Esophagus squamous epithelium (tissue), 5 donors: ENCODE measurements around the gene RTN4R. TPM values are rescaled to one million over a fixed set of nuclear protein-coding genes. Genes with fewer than 3 reads are reported as not detected.

Experiments used
- DNase-seq: peaks from one replicate; lab custom pipeline; 2025; lab: John Stamatoyannopoulos, UW
- H3K27ac ChIP-seq, 4 donors: fragments of 200-600 bp; sonication (generic); one replicate each; pipeline ENCODE4 v1.5.1; 2016 to 2019; ENCODE audit warnings: mild to moderate bottlenecking in 1 of 4
- H3K27me3 ChIP-seq, 4 donors: fragments of 200-600 bp; sonication (generic); 1 replicate in 3 of 4; 2 replicates in 1 of 4; pipeline versions ENCODE4 v1.5.1 to v1.6.0; 2017 to 2021; ENCODE audit warnings: antibody characterized with exemption in 1 of 4
- H3K36me3 ChIP-seq, 3 donors: fragments of 200-600 bp; sonication (generic); one replicate each; pipeline ENCODE4 v1.5.1; 2016 to 2019
- H3K4me1 ChIP-seq, 3 donors: fragments of 200-600 bp; sonication (generic); one replicate each; pipeline ENCODE4 v1.5.1; 2017 to 2019
- H3K4me3 ChIP-seq, 4 donors: fragments of 200-600 bp; sonication (generic); 1 replicate in 3 of 4; 2 replicates in 1 of 4; pipeline ENCODE4 v1.5.1; 2016 to 2019; ENCODE audit warnings: mild to moderate bottlenecking in 2 of 4, moderate library complexity in 1 of 4
- H3K9me3 ChIP-seq, 3 donors: fragments of 200-600 bp; sonication (generic); one replicate each; pipeline ENCODE4 v1.5.1; 2016 to 2019
- CTCF ChIP-seq, 6 experiments: fragments of 450-650 bp in 4 of 6; fragments of 200-600 bp in 2 of 6; sonication (generic) in 2 of 6; IDR thresholded peaks; one replicate each; pipeline ENCODE4 v1.5.1; 2016 to 2019; ENCODE audit warnings: antibody characterized with exemption in 6 of 6, mild to moderate bottlenecking in 4 of 6, moderate library complexity in 4 of 6
- POLR2A ChIP-seq, 4 donors: fragments of 450-650 bp; IDR thresholded peaks; one replicate each; pipeline ENCODE4 v1.6.1; 2017; ENCODE audit warnings: antibody characterized with exemption in 4 of 4, mild to moderate bottlenecking in 4 of 4, moderate library complexity in 3 of 4
- WGBS, 2 donors: methylation state at CpG; one replicate each; pipeline ENCODE4 v1.1.5; 2018; 5-methylcytosine and 5-hydroxymethylcytosine counted together
- intact Hi-C: fragments of 100-400 bp; cut with DNase I; formaldehyde crosslinking; loops from one replicate; pipeline ENCODE4 v1.15.0; 2022
- small RNA-seq, 4 donors: library from RNA; depleted of rRNA; stranded (forward); fragments of <200 nt; gene quantifications; one replicate each; pipeline ENCODE3, GENCODE V24; 2016
- total RNA-seq, 4 donors: library from RNA; depleted of rRNA; stranded (reverse); fragments of >200 nt; gene quantifications; one replicate each; pipeline ENCODE4 v1.1.0, GENCODE V29; 2016
- donor health status: DM: yes; HTN: yes; CAD: no.

Gene RTN4R
- total RNA-seq, 4 donors from 2014 or later: 0.97 to 3.9 (median 2.5) TPM

DNA sequence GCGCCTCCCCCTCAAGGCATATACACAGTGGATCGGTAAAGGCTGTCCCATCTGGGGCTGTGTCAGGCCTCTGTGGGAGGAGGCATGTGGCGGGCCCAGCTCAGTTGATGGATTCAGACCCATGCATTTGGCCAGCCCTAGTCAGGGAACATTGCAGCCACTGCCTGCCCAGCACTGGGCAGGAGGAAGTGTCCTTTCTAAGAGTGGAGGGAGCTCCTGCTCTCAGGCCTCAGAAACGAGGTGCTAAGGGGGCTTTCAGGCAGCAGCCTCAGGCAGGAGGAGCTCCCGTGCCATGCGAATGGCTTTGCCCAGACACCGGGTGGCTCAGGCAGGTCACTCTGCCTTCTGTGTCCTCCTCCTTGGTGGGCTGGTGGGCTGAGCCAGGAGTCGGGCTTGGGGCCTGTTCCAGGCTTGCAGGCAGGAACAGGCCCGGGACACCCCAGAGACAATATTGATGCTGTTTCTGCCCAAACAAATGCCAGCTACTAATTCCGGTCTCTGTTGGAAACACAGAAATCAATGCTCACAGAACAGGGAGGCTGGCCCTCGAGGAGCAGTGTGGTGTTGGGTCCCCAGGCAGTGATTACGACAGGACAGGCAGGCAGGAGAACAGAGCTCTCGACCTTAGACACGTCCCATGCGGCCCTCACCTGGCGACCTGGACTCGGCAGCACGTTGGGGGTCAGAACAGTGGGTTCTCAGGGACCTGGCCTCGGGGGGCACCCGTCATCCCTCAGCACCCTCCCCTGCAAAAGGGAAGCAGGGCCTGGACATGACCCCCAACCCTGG lies 75.0 kb downstream of the RTN4R start:
- Histone ChIP-seq H3K27ac (no peak overlapping the region), H3K4me3 (no peak overlapping the region), H3K36me3 (no peaks in the 10 kb centered on the region), H3K9me3 (no peaks in the 10 kb centered on the region), H3K4me1 (no peaks in the 10 kb centered on the region), H3K27me3 (no peaks in the 10 kb centered on the region)
- no peak for DNase-seq
- no peak for TF ChIP-seq POLR2A (IDR thresholded peaks at IDR 0.05)
- no peak for TF ChIP-seq CTCF (IDR thresholded peaks at IDR 0.05)
- WGBS, 2 donors: 20 to 38% methylated on average over 4 of the region's 20 CpGs
- intact Hi-C loops: no loop called here

GRCh38 chr22:20192293-20192971 lies 75.7 kb downstream of the RTN4R start:
- no peak for DNase-seq
- TF ChIP-seq POLR2A (IDR thresholded peaks at IDR 0.05) (no peak), CTCF (IDR thresholded peaks at IDR 0.05) (no peak)
- Histone ChIP-seq H3K9me3 (no peaks in the 10 kb centered on the region), H3K27ac (no peak overlapping the region), H3K36me3 (no peaks in the 10 kb centered on the region), H3K4me3 (no peak overlapping the region), H3K27me3 (no peaks in the 10 kb centered on the region), H3K4me1 (no peaks in the 10 kb centered on the region)
- 88 to 91% methylated on average over 3 to 4 of the region's 10 CpGs for WGBS, 2 donors
- intact Hi-C loops: no loop called here

DNA sequence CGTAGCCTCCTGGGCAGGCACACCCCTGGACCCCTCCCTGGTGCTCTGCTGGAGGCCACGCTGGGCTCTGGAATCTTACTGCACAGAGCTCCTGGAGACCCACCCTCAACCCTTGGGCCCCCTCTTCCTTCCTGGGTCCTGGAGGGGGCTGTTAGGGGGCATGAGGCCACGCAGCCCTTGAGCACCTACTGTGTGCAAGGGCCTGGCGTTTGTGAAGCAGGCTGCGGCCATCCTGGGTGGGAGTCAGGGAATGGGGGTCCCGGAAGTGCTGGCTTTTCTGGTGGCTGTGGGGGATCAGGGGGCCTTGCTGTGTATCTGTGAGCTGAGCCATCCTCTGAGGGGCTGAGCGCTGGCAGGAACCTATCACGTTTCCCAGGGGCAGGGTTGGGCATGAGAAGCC lies 76.3 kb downstream of the RTN4R start:
- 28 to 81% methylated on average over 2 to 3 of the region's 8 CpGs for WGBS, 2 donors
- intact Hi-C loops: no loop called here
- H3K27me3 ChIP-seq: no peaks in the 10 kb centered on the region
- no peaks in the 10 kb centered on the region for H3K4me1 ChIP-seq
- no peaks in the 10 kb centered on the region for H3K9me3 ChIP-seq
- TF ChIP-seq POLR2A (IDR thresholded peaks at IDR 0.05): no peak
- TF ChIP-seq CTCF (IDR thresholded peaks at IDR 0.05): no peak
- H3K36me3 ChIP-seq: no peaks in the 10 kb centered on the region
- no peak for DNase-seq
- H3K4me3 ChIP-seq: no peak overlapping the region
- no peak overlapping the region for H3K27ac ChIP-seq

Small RNA genes within 50 kb of the gene (small RNA-seq; reads per million reads assigned to genes)
- 0 to 0.45 (median 0.10) reads per million in 4 donors for gene MIR1286

Other genes with a start within 250 kb of the RTN4R start
- 10 to 100 TPM; 14.0 to 28.2 (median 17.6) TPM for gene TANGO2, start 247.2 kb downstream of the RTN4R start, total RNA-seq
- 10 to 100 TPM; 13.7 to 33.8 (median 18.7) TPM for gene DGCR8, start 188.1 kb downstream of the RTN4R start, total RNA-seq
- 100 to 1,000 TPM; 178 to 358 (median 212) TPM for gene RANBP1, start 152.2 kb downstream of the RTN4R start, total RNA-seq
- 10 to 100 TPM; 30.9 to 58.6 (median 41.3) TPM for gene TRMT2A, start 151.1 kb downstream of the RTN4R start, total RNA-seq
- 10 to 100 TPM; 14.7 to 22.9 (median 18.6) TPM for gene ZDHHC8, start 136.5 kb downstream of the RTN4R start, total RNA-seq
- gene CCDC188, start 117.3 kb downstream of the RTN4R start, total RNA-seq: 1 to 10 TPM in 1 of 4 donors, not detected in 3; 2.1 TPM
- gene DGCR6L, start 51.7 kb upstream of the RTN4R start, total RNA-seq: 10 to 100 TPM; 35.7 to 56.2 (median 49.2) TPM
- gene ZNF74, start 125.8 kb upstream of the RTN4R start, total RNA-seq: 10 to 100 TPM in 1 of 4 donors, 1 to 10 TPM in 3; 7.9 to 10.7 (median 9.2) TPM
- gene SCARF2, start 169.5 kb upstream of the RTN4R start, total RNA-seq: 1 to 10 TPM; 1.1 to 6.9 (median 2.4) TPM
- 10 to 100 TPM in 1 of 4 donors, 1 to 10 TPM in 3; 7.7 to 13.0 (median 8.3) TPM for gene KLHL22, start 227.5 kb upstream of the RTN4R start, total RNA-seq
- gene MED15, start 239.3 kb upstream of the RTN4R start, total RNA-seq: 10 to 100 TPM; 31.6 to 51.4 (median 46.1) TPM